Karpas-422 (cell line): ENCODE results near the gene CS. TPM values are rescaled to one million over a fixed set of nuclear protein-coding genes. Genes with fewer than 3 reads are reported as not detected.
A peak's percentile ranks its signal among the peaks of the same experiment; 100 is the strongest.
"Not testable (repeated sequence)": the region's sequence is repeated elsewhere in the genome, so short reads cannot be mapped to it uniquely, and the experiment has no call there.

Experiments used
- DNase-seq: peaks from one replicate; pipeline ENCODE4 v3.0.0-alpha.2; 2015
- H2AFZ ChIP-seq: fragments of 200-600 bp; sonication (generic); 2 replicates; pipeline ENCODE4 v1.6.1; 2014; ENCODE audit warnings: antibody characterized with exemption, low read length, mixed read lengths
- H3K27ac ChIP-seq: fragments of 200-600 bp; sonication (generic); 2 replicates; pipeline ENCODE4 v1.5.1; 2014; ENCODE audit warnings: mild to moderate bottlenecking, low read length, moderate library complexity
- H3K27me3 ChIP-seq: fragments of 200-600 bp; sonication (generic); 2 replicates; pipeline ENCODE4 v1.6.1; 2014; ENCODE audit warnings: low read length, mixed read lengths
- H3K36me3 ChIP-seq: fragments of 200-600 bp; sonication (generic); 2 replicates; pipeline ENCODE4 v1.6.1; 2014; ENCODE audit warnings: low read length, mixed read lengths; ENCODE audit not compliant: insufficient read depth
- H3K4me1 ChIP-seq: fragments of 200-600 bp; sonication (generic); 2 replicates; pipeline ENCODE4 v1.6.1; 2014; ENCODE audit warnings: mild to moderate bottlenecking, low read length, mixed read lengths
- H3K4me2 ChIP-seq: fragments of 200-600 bp; sonication (generic); 2 replicates; pipeline ENCODE4 v1.6.1; 2014; ENCODE audit warnings: low read length, low read depth, mild to moderate bottlenecking; ENCODE audit not compliant: poor library complexity, severe bottlenecking
- H3K4me3 ChIP-seq: fragments of 200-600 bp; sonication (generic); 2 replicates; pipeline ENCODE4 v1.5.1; 2014; ENCODE audit warnings: mild to moderate bottlenecking, antibody characterized with exemption, low read length, mixed read lengths
- H3K79me2 ChIP-seq: fragments of 200-600 bp; sonication (generic); 2 replicates; pipeline ENCODE4 v1.6.1; 2014; ENCODE audit warnings: mild to moderate bottlenecking, low read length, mixed read lengths
- H3K9ac ChIP-seq: fragments of 200-600 bp; sonication (generic); 2 replicates; pipeline ENCODE4 v1.6.0; 2014; ENCODE audit warnings: low read length
- H3K9me2 ChIP-seq: fragments of 200-600 bp; sonication (generic), shearing (Covaris generic); replicated peaks from 2 replicates; pipeline ENCODE4 v1.6.0; 2014; ENCODE audit warnings: mild to moderate bottlenecking, low read length, moderate library complexity; ENCODE audit not compliant: insufficient read depth
- H3K9me3 ChIP-seq: fragments of 300-700, 200-600 bp; sonication (generic); 2 replicates; pipeline ENCODE4 v1.6.1; 2014; ENCODE audit warnings: low read length, mixed read lengths
- H4K20me1 ChIP-seq: fragments of 200-600 bp; sonication (generic); 2 replicates; pipeline ENCODE4 v1.6.1; 2014; ENCODE audit warnings: mild to moderate bottlenecking, antibody characterized with exemption, low read length, low read depth; ENCODE audit not compliant: insufficient read depth
- total RNA-seq: library from RNA; depleted of rRNA; stranded (reverse); fragments of >200 nt; shearing (Covaris generic); gene quantifications from 2 replicates; pipeline ENCODE4 v1.2.3, GENCODE V29; 2014; ENCODE audit warnings: low replicate concordance; rRNA removed

CS gene
- total RNA-seq = 80.4 and 158 TPM in 2 replicates

DNA sequence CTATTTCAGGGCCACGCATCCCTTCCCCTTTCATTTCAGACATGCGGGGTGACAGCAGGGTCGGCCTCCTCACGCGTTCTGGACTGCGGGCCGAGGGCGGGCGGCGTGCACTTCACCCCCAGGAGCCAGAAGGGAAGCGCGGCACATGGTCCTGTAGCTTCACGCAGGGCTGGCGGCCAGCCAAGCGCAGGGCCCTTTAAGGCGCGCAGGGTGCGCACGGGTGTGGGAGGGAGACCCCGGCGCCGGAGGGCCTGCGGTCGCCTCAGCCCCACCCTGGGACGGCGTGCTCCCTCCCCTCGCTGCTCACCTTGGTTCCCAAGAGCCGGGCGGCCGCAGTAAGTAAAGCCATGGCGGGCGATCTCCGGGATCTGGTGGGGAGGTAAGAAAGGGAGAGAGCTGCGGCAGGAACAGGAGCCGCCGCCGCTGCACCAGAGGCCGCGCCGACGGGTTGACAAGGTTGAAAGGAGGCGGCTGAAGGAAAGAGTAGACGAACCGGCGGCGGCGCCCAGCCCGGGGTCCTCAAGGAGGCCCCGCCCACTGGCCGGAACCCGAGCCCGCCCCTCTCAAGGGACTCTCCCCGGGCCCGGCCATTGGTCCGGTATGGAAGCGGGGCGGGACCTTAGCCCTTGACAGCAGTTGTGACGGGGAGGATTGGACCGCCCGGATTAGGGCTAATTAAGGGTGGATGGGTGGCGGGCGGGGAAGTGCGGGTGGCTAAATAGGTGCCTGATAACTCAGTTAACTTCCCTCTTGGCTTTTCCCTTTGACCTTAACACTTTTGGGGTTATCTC, at the start of gene CS:
TSS of gene CS (minus strand) at position 478 of the 791 bp plus-strand sequence. CDS start at position 349, 129 bp downstream.
- Histone ChIP-seq H3K36me3 (peaks cover 11% of the 10 kb centered on the region; the same call in 1 of the 2 replicates), H3K27me3 (no peaks in the 10 kb centered on the region), H3K27ac (peak within 1 kb of the TSS; percentile 67), H3K9me3 (no peaks in the 10 kb centered on the region), H3K79me2 (peaks cover 56% of the 10 kb centered on the region), H3K4me3 (peak within 1 kb of the TSS; percentile 75), H3K9ac (peak within 1 kb of the TSS; percentile 84), H2AFZ (peak within 1 kb of the TSS; percentile 62), H3K9me2 (no peaks in the 10 kb centered on the region), H3K4me2 (peak within 1 kb of the TSS; percentile 98), H3K4me1 (peaks cover 64% of the 10 kb centered on the region), H4K20me1 (no peaks in the 10 kb centered on the region)
- peak; percentile 99 for DNase-seq

DNA sequence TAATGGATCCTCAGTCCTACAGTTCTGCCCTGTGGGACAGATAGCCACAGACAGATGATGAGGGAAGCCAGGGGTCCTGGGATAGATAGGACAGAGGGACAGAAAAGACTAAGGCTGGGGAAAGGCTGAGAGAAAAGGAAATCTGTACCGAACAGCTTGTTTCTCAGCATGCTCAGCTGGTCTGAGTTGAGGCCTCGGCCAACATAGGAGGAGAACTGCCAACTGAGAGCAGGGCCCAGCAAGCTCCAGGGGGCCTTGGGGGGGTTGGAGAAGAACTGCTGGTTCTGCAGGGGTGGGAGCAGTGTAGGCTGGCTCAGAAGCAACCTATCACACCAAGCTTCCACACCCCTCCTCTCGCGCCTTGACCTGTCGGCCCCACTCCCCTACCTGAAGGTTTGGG, 48.6 kb upstream of the CS start:
- Histone ChIP-seq H3K79me2 (no peaks in the 10 kb centered on the region), H3K9me2 (no peaks in the 10 kb centered on the region), H3K36me3 (peaks cover 10% of the 10 kb centered on the region; the same call in 1 of the 2 replicates), H3K9me3 (no peaks in the 10 kb centered on the region), H3K4me2 (no peak overlapping the region), H3K27me3 (no peaks in the 10 kb centered on the region), H4K20me1 (no peaks in the 10 kb centered on the region), H2AFZ (no peak overlapping the region), H3K9ac (no peak overlapping the region), H3K27ac (no peak overlapping the region), H3K4me3 (no peak overlapping the region), H3K4me1 (no peaks in the 10 kb centered on the region)
- no peak for DNase-seq

DNA sequence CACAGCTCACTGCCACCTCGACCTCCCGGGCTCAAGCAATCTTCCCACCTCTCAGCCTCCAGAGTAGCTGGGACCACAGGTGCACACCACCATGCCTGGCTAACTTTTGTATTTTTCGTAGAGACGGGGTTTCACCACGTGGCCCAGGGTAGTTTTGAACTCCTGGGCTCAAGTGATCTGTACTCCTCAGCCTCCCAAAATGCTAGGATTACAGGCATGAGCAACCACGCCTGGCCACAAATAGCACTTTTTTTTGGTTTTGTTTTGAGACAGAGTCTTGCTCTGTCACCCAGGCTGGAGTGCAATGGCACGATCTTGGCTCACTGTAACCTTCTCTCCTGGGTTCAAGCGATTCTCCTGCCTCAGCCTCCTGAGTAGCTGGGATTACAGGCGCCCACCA, 47.1 kb upstream of the CS start:
- not testable (repeated sequence) for H3K27ac ChIP-seq, H3K4me1 ChIP-seq, H3K36me3 ChIP-seq, H3K4me3 ChIP-seq, H4K20me1 ChIP-seq, H3K9me3 ChIP-seq, DNase-seq, H3K4me2 ChIP-seq, H3K9ac ChIP-seq, H3K9me2 ChIP-seq, H3K79me2 ChIP-seq, H2AFZ ChIP-seq, H3K27me3 ChIP-seq

DNA sequence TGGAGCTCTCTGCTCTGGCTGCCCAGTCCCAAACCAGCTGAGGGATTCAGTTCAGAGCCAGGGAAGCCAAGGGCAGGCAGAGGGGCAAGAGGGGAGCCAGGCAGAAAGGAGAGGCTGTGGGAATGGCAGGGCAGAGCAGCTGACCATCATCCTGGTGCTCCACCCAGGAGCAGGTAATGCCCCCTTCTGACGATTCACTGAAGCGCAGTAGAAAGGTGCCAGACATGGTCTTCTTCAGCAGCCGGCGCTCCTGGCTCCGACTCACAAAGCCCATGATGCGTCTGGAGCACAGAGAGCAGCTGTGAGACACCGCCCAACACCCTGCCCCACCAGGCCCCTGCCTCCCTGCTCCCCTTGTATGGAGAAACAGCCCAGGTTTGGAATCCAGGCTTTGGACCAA, 46.5 kb upstream of the CS start:
- Histone ChIP-seq H3K27ac (no peak overlapping the region), H3K4me1 (no peaks in the 10 kb centered on the region), H3K9ac (no peak overlapping the region), H3K9me2 (no peaks in the 10 kb centered on the region), H3K36me3 (peaks cover 7% of the 10 kb centered on the region; the same call in 1 of the 2 replicates), H3K27me3 (no peaks in the 10 kb centered on the region), H3K4me2 (no peak overlapping the region), H3K9me3 (no peaks in the 10 kb centered on the region), H3K4me3 (no peak overlapping the region), H4K20me1 (no peaks in the 10 kb centered on the region), H3K79me2 (no peaks in the 10 kb centered on the region), H2AFZ (no peak overlapping the region)
- DNase-seq = no peak

DNA sequence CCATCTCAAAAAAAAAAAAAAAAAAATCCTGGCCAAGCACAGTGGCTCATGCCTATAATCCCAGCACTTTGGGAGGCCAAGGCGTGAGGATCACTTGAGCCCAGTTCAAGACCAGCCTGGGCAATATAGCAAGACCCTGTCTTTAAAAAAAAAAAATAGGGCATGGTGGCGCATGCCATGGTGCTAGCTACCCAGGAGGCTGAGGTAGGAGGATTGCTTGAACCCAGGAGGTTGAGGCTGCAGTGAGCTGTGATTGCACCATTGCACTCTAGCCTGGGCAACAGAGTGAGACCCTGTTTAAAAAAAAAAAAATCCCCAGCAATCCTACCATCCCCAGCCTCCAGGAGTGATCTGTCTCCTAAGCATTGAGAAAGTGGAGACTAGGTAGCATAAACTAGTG, 42.2 kb upstream of the CS start:
- not testable (repeated sequence) for H3K4me2 ChIP-seq, H3K27me3 ChIP-seq, H3K4me1 ChIP-seq, DNase-seq, H4K20me1 ChIP-seq, H3K9me3 ChIP-seq, H3K79me2 ChIP-seq, H3K9me2 ChIP-seq, H3K9ac ChIP-seq, H3K36me3 ChIP-seq, H3K27ac ChIP-seq, H3K4me3 ChIP-seq, H2AFZ ChIP-seq

DNA sequence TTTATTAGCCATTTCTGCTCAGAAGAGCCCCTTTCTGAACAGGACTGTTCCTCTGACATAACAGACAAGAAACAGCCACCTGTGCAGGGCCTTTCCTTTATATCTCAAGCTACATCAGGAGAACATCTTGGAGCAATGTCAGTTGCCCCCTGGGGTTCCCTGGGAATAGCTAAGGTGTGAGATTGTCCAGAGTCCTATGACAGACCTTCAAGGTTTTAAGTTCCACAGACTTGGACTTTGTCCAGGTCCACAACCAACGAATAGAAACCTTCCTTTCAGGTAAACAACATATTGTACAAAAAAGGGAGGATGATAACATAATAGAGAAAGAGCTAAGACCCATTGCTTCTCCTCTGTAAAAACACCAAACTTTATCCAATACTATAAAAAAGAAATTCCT, 41.5 kb upstream of the CS start:
- Histone ChIP-seq H3K4me1 (peaks cover 7% of the 10 kb centered on the region), H2AFZ (no peak overlapping the region), H3K9ac (no peak overlapping the region), H3K4me3 (no peak overlapping the region), H3K36me3 (no peaks in the 10 kb centered on the region), H4K20me1 (no peaks in the 10 kb centered on the region), H3K27me3 (no peaks in the 10 kb centered on the region), H3K27ac (no peak overlapping the region), H3K9me2 (no peaks in the 10 kb centered on the region), H3K79me2 (no peaks in the 10 kb centered on the region), H3K9me3 (no peaks in the 10 kb centered on the region), H3K4me2 (no peak overlapping the region)
- no peak for DNase-seq

DNA sequence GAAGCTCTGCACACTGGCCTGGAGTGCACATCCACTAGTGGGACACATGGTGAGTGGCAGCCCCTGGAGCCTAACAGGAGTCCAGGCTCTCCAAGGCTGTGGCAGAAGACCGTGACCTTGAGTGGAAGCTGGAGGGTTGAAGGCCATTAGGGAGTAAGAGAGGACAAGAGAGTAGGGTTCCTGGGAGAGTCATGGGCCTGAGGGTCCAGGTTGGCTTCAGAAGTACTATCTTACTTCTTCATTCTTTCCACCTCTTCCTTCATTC, 39.0 kb upstream of the CS start:
- peaks cover 20% of the 10 kb centered on the region for H3K4me1 ChIP-seq
- H3K27me3 ChIP-seq = no peaks in the 10 kb centered on the region
- H3K9me3 ChIP-seq = no peaks in the 10 kb centered on the region
- no peaks in the 10 kb centered on the region for H3K9me2 ChIP-seq
- peaks cover 3% of the 10 kb centered on the region; the same call in 1 of the 2 replicates for H3K79me2 ChIP-seq
- DNase-seq = no peak
- no peak overlapping the region for H3K9ac ChIP-seq
- no peaks in the 10 kb centered on the region for H4K20me1 ChIP-seq
- H3K4me2 ChIP-seq = no peak overlapping the region
- no peak overlapping the region for H3K27ac ChIP-seq
- H3K36me3 ChIP-seq = no peaks in the 10 kb centered on the region
- no peak overlapping the region for H2AFZ ChIP-seq
- no peak overlapping the region for H3K4me3 ChIP-seq

DNA sequence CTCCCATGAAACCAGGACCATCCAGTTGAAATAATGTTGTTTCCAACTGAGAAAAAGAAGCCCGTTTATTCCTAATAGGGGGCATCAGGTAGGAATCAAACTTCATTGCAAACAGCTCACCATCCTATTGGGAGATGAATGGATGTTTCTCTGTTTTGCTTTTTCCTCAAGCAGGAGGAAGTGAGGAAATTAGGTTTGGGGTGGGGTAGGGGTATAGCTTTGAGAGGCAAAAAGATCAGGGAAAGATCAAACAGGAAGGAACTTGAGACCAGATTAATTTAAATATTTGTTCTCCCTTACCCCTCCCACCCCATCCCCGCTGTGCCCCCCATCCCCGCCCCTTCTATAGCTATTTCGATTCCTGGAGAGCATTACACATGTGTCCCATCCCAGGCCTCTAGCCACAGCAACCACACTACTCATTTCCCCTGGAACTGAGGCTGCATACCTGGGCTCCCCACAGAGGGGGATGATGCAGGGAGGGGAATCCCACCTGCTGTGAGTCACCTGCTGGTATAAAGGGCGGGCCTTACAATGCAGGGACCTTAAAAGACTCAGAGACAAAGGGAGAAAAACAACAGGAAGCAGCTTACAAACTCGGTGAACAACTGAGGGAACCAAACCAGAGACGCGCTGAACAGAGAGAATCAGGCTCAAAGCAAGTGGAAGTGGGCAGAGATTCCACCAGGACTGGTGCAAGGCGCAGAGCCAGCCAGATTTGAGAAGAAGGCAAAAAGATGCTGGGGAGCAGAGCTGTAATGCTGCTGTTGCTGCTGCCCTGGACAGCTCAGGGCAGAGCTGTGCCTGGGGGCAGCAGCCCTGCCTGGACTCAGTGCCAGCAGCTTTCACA, 38.4 kb upstream of the CS start, which contains the start of gene IL23A:
TSS of gene IL23A (plus strand) at position 577 of the 850 bp plus-strand sequence. CDS start at position 738, 161 bp downstream.
- no peak within 1 kb of the TSS for H3K4me3 ChIP-seq
- no peak within 1 kb of the TSS for H3K27ac ChIP-seq
- no peaks in the 10 kb centered on the region for H3K27me3 ChIP-seq
- no peaks in the 10 kb centered on the region for H4K20me1 ChIP-seq
- H3K9ac ChIP-seq = no peak within 1 kb of the TSS
- no peaks in the 10 kb centered on the region for H3K36me3 ChIP-seq
- H3K9me3 ChIP-seq = no peaks in the 10 kb centered on the region
- DNase-seq = no peak
- H3K79me2 ChIP-seq = peaks cover 4% of the 10 kb centered on the region; the same call in 1 of the 2 replicates
- peaks cover 20% of the 10 kb centered on the region for H3K4me1 ChIP-seq
- H3K4me2 ChIP-seq = no peak within 1 kb of the TSS
- 0 out of 2 replicates have a peak within 1 kb of the TSS, but pooled peaks have one; percentile 42 for H2AFZ ChIP-seq
- no peaks in the 10 kb centered on the region for H3K9me2 ChIP-seq
